ENCODE measurements around the gene RNF145. TPM values are rescaled to one million over a fixed set of nuclear protein-coding genes. Genes with fewer than 3 reads are reported as not detected.

The RNF145 gene
- total RNA-seq = 88.8 to 93.1 TPM (median 91.4 TPM) in 3 replicates

GRCh38 chr5:159209438-159210209 lies at the start of gene RNF145:
Gene RNF145 (minus strand): TSS chr5:159209553. CDS start chr5:159203617, 5,936 bp downstream.
- Mint-ChIP-seq H3K27me3 (ENCODE audit: low read depth) (peaks cover 3% of the 10 kb centered on the region), H3K4me1 (peaks cover 55% of the 10 kb centered on the region), H3K27ac (peak within 1 kb of the TSS; percentile 97), H3K9me3 (no peaks in the 10 kb centered on the region), H3K4me3 (peak within 1 kb of the TSS; percentile 89), H3K36me3 (no peaks in the 10 kb centered on the region)
- DNase-seq (ENCODE audit: low spot score in 2 of 2, unreplicated experiment in 2 of 2) = peak; percentile 76 to 85
- TF ChIP-seq CTCF (IDR thresholded peaks at IDR 0.05; ENCODE audit: unreplicated experiment) = no peak

GRCh38 chr5:159258361-159258760 lies 49.0 kb upstream of the RNF145 start:
- Mint-ChIP-seq H3K4me1 (peaks cover 9% of the 10 kb centered on the region), H3K27me3 (ENCODE audit: low read depth) (peaks cover 64% of the 10 kb centered on the region), H3K27ac (no peak overlapping the region), H3K4me3 (no peak overlapping the region), H3K36me3 (no peaks in the 10 kb centered on the region), H3K9me3 (peaks cover 4% of the 10 kb centered on the region)
- DNase-seq (ENCODE audit: low spot score in 2 of 2, unreplicated experiment in 2 of 2) = no peak
- no peak for TF ChIP-seq CTCF (IDR thresholded peaks at IDR 0.05; ENCODE audit: unreplicated experiment)

GRCh38 chr5:159257629-159258283 lies 48.4 kb upstream of the RNF145 start:
- Mint-ChIP-seq H3K4me3 (no peak overlapping the region), H3K36me3 (no peaks in the 10 kb centered on the region), H3K27ac (no peak overlapping the region), H3K27me3 (ENCODE audit: low read depth) (peaks cover 64% of the 10 kb centered on the region), H3K4me1 (peaks cover 8% of the 10 kb centered on the region), H3K9me3 (peaks cover 4% of the 10 kb centered on the region)
- TF ChIP-seq CTCF (IDR thresholded peaks at IDR 0.05; ENCODE audit: unreplicated experiment) = no peak
- DNase-seq (ENCODE audit: low spot score in 2 of 2, unreplicated experiment in 2 of 2) = no peak

- no peak for TF ChIP-seq CTCF (IDR thresholded peaks at IDR 0.05; ENCODE audit: unreplicated experiment)
- H3K27ac Mint-ChIP-seq = no peak overlapping the region
- no peaks in the 10 kb centered on the region for H3K36me3 Mint-ChIP-seq
- peaks cover 64% of the 10 kb centered on the region for H3K27me3 Mint-ChIP-seq (ENCODE audit: low read depth)
- peaks cover 2% of the 10 kb centered on the region for H3K4me1 Mint-ChIP-seq
- no peak for DNase-seq (ENCODE audit: low spot score in 2 of 2, unreplicated experiment in 2 of 2)
- no peak overlapping the region for H3K4me3 Mint-ChIP-seq
- peaks cover 4% of the 10 kb centered on the region for H3K9me3 Mint-ChIP-seq
These were observed 47.7 kb upstream of the RNF145 start for GRCh38 chr5:159257007-159257406.

- DNase-seq (ENCODE audit: low spot score in 2 of 2, unreplicated experiment in 2 of 2) = no peak
- Mint-ChIP-seq H3K9me3 (no peaks in the 10 kb centered on the region), H3K27ac (no peak overlapping the region), H3K4me3 (no peak overlapping the region), H3K4me1 (no peaks in the 10 kb centered on the region), H3K27me3 (ENCODE audit: low read depth) (peaks cover 63% of the 10 kb centered on the region), H3K36me3 (no peaks in the 10 kb centered on the region)
- no peak for TF ChIP-seq CTCF (IDR thresholded peaks at IDR 0.05; ENCODE audit: unreplicated experiment)
These were observed 42.8 kb upstream of the RNF145 start for GRCh38 chr5:159252195-159252594.
